GM19395 (cell line): ENCODE measurements around the gene GIMAP2.
"Not testable (repeated sequence)": the region's sequence is repeated elsewhere in the genome, so short reads cannot be mapped to it uniquely, and the experiment has no call there.

Experiments used
- ATAC-seq: cut with Tn5 transposase; IDR thresholded peaks from one replicate; pipeline ENCODE4 v1.9.1; 2021; ENCODE audit warnings: mild to moderate bottlenecking, moderate library complexity; ENCODE audit not compliant: unreplicated experiment

GIMAP2 gene

DNA sequence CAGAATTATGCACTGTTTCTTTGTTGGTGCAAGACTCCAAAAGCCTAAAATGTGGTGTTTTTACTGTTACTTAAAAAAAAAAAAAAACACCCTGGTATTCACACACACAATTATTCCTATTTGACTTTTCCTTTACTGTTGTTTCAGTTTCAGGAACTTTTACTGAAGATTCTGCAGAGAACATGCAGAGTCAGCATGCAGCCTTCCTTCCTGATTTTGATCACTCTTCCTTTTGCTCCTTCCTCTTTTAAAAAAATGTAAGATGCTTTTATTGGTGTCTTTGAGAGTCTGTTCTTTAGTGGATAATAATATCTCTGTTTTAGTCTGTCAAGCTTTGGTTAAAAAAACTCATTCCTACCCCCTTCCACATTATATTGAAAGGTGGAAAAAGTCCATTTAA, 9.2 kb upstream of the GIMAP2 start:
- ATAC-seq: not testable (repeated sequence)

DNA sequence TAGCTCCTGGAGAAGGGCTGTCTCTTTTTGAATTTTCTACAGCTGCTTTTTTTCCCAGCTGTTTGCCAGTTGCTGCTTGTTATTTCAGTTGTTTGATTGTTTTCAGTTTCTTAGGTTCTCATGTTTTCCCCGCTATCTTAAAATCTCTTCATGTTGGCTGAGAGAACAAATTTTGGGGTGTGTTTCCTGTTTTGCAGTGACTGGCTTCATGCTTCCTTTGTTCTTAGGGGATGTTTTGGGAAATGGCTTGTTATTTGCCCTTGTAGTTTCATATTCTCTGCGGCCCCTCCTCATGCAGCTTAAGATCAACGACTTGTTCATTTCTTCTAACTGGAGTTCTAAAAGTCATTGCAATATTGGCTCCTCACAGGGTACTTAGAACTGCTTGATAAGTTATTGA, 8.7 kb upstream of the GIMAP2 start:
- not testable (repeated sequence) for ATAC-seq

DNA sequence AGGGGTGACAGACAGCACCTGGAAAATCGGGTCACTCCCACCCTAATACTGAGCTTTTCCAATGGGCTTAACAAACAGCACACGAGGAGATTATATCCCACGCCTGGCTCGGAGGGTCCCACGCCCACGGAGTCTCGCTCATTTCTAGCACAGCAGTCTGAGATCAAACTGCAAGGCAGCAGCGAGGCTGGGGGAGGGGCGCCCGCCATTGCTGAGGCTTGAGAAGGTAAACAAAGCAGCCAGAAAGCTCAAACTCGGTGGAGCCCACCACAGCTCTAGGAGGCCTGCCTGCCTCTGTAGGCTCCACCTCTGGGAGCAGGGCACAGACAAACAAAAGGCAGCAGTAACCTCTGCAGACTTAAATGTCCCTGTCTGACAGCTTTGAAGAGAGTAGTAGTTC, 6.9 kb upstream of the GIMAP2 start:
- not testable (repeated sequence) for ATAC-seq

DNA sequence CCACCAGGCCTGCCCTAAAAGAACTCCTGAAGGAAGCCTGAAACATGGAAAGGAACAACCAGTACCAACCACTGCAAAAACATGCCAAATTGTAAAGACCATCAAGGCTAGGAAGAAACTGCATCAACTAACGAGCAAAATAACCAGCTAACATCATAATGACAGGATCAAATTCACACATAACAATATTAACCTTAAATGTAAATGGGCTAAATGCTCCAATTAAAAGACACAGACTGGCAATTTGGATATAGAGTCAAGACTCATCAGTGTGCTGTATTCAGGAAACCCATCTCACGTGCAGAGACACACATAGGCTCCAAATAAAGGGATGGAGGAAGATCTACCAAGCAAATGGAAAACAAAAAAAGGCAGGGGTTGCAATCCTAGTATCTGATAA, 5.1 kb upstream of the GIMAP2 start:
- not testable (repeated sequence) for ATAC-seq

DNA sequence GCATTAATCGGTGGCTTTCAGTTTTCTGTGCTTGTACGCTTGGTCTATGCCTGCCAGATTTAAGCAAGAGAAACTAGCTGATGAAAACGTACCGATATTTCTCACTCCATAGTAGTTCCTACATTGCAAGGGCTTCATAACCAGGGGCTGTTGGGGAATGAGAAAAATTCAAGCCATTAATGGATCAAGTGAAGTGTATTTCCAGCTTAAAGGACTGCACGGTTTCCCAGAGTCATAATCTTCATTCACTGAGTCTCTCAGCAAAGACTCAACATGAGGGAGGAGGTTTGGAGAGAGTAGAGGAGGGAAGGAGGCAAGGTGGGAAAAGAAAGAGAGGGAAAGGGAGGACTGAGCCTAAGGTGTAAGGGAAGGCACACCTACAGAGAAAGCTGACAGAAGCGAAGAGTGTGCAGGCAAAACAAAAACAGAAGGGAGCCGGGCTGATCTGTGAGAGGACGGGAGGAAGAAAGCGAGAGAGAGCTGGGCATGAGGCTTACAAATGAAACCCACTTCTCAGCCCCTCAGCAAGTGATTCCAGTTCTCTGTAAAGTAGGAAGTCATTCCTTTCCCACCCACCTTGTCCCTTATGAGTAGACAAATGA, 625 bp downstream of the GIMAP2 start:
- peak; percentile 44 for ATAC-seq

DNA sequence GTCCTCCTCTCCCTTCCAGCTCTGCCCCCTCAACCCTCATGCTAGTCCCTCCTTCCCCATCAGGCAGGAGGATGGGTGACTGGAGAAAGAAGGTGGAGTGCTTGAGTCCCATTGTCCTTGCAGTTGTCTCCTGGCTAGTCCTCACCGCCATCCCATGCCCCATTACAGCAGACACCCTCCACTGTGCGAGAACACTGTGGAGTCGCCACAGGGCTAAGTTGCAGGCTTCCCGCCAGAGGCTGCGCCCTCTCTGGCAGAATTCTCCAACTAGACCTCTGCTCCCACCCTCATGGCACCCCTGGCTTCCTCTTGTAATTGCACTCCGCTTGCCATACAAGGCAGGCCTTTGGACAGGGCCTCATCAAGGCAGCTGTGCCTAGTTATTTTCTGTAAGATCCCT, 3.1 kb downstream of the GIMAP2 start:
- ATAC-seq: no peak

DNA sequence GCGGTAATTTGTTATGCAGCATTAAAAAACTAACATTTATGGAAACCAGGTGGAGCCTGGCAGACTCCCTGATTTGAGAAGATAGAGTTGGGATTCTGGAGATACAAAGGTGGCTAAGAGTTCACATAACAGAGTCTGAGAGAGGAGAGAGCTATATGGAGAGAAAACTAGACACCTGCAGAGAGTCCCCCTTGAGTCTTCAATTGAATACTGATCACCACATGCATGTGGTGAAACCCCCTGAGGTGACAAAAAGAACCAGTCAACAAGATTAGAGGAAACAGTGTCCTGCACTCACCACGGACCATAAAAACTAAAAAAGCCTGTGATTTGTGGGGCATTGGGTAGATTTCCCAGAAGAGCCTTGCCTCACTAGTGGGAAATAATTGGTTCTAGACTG, 10.1 kb downstream of the GIMAP2 start:
- ATAC-seq: no peak

DNA sequence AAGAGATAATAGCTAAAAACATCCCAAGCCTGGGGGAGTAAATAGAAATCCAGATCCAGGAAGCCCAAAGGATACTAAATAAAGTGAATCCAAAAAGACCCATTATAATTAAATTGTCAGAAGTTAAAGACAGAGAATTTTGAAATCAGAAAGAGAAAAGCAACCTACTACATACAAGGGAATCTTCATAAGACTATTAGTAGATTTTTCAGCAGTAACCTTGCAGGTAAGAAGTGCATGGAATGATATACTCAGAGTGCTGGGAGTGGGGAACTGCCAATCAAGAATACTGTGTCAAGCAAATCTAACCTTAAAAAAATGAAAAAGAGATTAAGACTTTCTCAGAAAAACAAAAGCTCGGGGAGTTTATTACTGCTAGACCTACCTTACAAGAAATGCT, 17.7 kb downstream of the GIMAP2 start:
- ATAC-seq: no peak

DNA sequence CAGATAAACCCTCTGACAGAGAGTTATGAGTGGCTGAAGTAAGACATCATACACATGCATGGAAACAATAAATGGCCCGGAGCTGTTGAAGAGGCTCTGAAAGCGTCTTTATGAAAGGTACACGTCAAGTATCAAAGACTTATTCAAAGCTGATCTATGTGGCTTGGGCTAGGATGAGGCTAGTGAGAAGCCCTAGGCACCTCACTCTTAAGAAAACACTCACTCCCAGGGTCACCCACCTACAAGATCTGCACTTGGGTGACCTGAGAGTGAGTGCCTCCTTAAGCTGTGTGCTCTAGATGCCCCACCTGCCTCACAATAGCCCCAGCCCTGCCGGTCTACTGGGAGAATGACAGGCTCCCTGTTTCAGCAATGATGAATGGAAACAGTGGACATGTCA, 29.8 kb downstream of the GIMAP2 start:
- no peak for ATAC-seq

DNA sequence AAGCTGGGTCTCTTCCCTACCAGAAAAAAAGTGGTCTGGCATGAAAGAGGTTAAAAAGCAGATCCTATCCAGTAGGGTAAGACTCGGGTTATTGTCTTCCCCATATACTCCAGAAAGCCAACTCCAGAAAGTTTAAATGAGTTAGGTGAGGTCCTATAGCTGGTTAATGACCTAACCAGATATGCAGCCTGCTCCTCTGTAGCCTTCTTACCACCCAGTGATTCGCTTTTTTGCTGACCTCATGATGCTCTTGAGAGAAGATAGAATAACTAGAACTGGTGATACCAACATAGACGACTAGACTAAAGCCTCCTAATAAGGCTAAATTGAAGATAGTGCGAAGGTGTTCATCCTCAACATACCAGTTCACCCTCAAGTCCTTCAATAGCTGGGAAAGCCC, 30.2 kb downstream of the GIMAP2 start:
- no peak for ATAC-seq

DNA sequence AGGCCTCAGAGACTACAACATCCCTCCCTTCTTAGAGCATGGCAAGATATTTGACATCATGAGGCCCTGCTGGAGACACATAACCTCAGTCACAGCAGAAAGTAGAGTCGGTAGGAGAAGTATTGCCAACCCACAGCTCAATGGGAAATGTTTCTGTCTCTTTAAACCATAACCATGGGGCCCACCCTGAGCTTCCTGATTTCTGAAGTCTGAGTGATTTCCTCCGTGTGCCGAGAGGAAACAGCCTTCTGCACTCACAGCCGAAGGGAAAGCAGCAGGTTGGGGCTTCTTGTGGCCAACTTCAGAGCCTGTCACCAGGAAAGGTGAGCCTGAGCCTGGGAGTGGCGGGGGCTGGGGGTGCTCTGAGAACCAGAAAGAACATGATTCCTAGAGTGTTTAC, 30.9 kb downstream of the GIMAP2 start, which contains the start of gene GIMAP1:
Gene GIMAP1 (plus strand): TSS at position 246 of the 400 bp plus-strand sequence. CDS start 2,435 bp downstream, outside the sequence.
- ATAC-seq: peak; percentile 58

DNA sequence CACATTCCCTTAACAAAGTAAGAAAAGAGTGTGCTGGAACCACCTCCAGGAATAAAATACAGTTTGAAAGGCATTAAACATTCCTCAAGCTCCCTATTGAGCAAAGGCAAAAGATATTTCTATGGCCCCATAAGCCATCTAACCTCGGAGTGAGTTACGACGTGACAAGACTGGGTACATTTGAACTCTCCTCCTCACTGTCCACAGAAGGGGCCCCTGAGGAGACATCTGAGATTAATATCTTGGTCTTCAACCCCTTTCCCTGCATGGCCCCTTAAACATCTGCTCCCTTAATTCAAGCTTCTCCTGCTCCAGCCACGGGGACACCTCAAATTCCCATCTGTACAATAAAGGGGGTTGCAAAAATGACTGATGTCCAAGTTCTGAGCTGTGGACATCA, 31.4 kb downstream of the GIMAP2 start:
- no peak for ATAC-seq

DNA sequence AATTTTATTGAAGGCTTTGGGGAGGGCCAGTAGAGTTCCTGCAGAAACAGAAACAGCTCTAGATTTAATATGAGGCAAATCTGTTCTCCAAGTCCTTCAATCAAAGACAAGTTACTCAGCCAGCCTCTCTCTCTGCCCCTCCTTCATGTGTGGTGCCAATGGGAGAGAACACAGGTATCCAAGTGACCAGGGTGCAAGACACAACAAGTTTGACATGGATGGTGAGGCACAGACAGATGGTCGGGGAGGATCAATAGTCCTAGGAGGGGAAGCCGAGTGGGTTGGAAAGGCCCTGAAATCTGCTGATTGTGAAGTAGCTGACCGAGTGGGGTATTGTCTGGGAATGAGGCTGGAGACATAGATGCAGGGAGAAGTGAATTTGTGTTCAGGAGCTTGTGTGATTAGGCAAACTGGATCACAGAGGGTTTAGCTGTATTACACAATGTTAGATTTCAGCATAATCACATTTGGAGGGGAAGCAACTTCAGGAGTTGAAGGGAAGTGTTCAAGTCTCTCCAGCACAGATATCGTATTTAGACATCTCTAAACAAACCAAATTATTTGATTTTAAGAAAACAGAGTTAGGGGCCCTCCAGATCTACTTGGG, 32.4 kb downstream of the GIMAP2 start:
- no peak for ATAC-seq

DNA sequence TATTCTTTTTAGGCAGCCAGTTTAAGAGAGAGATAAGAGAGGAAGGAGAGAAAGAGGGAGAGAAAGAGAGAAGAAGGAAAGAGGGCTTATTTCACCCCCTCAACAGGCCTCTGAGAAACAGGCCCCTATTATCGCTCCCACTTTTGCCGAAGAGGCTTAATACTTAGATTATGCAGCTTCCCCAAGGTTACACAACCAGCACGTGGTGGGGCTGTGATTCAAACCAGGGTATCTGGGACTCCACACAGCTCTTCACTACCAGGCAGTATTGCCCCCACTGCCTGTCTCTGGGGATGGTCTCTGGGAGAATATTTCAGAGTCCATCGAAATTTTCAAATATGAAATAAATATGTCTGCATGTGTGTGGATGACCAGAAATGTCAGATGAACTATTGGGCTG, 33.9 kb downstream of the GIMAP2 start:
- ATAC-seq: no peak

DNA sequence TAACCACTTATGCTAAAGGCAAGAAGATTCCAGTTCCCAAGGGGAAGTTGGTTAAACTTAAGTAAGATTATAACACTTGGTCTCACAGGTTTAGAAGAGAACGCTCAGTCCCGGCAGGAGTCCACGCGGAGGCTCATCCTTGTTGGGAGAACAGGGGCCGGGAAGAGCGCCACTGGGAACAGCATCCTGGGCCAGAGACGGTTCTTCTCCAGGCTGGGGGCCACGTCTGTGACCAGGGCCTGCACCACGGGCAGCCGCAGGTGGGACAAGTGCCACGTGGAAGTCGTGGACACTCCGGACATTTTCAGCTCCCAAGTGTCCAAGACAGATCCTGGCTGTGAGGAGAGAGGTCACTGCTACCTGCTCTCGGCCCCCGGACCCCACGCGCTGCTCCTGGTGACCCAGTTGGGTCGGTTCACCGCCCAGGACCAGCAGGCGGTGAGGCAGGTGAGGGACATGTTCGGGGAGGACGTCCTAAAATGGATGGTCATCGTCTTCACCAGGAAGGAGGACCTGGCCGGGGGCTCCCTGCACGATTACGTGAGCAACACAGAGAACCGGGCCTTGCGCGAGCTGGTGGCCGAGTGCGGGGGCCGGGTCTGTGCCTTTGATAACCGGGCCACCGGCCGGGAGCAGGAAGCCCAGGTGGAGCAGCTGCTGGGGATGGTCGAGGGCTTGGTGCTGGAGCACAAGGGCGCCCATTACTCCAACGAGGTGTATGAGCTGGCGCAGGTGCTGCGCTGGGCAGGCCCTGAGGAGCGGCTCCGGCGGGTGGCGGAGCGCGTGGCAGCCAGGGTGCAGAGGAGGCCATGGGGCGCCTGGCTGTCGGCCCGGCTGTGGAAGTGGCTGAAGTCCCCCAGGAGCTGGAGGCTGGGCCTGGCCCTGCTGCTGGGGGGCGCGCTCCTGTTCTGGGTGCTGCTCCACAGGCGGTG, 34.7 kb downstream of the GIMAP2 start:
- ATAC-seq: no peak

DNA sequence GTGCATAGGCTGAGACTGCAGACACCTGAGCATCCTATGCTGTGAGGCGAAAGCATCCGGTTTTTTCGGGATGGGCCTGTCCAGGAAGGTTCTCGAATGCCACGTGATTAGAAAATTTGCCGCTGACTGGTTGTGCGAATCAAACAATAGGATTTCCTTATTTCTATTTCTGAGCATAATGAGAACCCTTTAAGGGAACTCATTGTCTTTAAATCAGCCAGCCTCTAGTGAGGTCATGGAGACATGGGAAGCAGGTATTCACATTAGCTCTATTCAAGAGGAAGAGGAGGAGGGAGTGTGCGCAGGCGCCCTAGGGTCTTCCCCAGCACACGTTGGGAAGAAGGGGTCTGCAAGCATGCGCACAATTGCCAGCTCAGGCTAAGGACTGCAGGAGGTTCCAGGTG, 36.5 kb downstream of the GIMAP2 start:
- no peak for ATAC-seq

DNA sequence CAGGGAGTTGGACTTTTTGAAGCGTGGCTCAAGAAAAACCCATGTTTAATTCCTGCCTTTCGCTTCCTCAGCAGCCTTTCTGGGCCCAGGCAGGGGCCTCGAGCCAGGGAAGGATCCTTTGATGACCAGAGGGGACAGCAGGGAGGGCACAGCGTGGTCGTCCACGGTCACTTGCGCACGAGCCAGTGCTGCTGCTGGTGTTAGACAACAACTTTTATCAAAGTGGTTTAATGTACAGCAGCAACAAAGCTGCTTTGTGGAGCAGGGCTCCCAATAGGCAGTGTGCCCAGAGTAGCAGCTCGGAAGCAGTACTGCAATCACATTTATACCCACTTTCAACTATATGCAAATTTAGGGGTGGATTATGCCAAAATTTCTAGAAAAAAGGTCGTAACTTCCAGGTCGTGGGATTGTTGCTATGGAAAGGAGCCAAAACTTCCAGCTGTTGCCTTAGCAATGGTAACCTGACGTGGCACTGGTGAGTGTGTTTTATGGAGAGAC, 37.0 kb downstream of the GIMAP2 start:
- no peak for ATAC-seq

DNA sequence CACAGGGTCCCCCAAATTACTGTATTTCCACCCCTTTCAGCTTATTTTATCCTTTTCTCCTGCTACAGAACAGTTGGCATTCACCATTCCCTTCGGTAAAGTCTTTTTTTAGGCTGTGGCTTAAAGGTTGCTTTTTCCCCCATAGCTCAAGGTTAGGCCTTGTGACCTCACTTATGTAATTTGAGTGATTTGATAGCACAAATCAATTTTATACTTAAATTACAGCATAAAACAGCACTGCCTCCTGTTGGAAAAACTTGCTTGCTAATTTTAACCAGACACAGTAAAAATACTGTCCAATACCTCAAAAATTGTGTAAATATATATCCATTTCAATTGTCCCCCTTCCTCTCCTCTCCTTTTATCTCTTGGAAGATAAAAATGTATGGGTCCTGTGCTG, 38.0 kb downstream of the GIMAP2 start:
- no peak for ATAC-seq

DNA sequence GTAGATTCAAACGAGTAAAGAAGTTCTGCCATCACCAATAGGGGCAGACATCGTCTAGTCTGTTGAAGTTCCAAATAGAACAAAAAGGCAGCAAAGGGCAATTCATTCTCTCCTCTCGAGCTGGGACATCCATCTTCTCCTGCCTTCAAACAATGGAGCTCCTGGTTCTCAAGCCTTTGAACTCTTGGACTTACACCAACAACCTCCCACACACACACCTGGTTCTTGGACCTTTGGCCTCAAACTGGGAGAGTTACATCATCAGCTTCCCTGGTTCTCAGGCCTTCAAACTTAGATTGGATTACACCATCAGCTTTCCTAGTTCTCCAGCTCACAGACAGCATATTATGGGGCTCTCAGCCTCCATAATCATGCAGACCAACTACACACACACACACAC, 41.9 kb downstream of the GIMAP2 start:
- no peak for ATAC-seq

DNA sequence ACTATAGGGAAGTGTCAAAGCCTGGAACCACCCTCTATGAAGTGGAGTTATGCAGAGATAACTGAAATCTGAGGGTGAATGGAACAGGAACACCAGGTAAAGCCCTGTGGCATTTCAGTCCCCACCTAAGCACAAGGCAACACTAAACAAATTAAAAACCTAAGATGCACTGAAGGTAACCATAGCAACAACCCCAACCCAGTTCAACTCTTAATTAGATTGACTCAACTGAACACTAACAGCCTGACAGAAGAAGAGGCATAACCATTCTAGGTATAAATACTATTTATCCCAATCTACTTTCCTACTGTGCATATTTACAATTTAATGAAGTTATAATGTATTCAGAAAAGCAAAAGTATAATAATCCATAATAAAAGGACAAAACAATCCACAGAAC, 42.5 kb downstream of the GIMAP2 start:
- ATAC-seq: no peak

DNA sequence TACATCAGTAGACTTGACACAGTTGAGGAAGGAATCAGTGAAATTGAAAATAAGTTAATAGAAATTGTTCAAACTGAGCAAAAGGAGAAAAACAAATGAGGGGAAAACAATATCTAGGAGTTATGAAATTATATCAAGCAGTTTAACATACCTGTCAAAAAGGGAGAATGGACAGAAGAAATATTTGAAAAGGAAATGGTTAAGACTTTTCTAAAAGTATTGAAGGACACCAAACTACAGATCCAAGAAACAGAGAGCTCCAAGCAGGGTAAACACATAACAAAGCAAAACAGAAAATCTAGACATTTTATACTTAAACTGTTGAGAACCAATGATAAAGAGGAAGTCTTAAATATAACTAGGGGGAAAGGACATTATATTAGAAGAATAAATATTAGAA, 43.1 kb downstream of the GIMAP2 start:
- ATAC-seq: no peak

DNA sequence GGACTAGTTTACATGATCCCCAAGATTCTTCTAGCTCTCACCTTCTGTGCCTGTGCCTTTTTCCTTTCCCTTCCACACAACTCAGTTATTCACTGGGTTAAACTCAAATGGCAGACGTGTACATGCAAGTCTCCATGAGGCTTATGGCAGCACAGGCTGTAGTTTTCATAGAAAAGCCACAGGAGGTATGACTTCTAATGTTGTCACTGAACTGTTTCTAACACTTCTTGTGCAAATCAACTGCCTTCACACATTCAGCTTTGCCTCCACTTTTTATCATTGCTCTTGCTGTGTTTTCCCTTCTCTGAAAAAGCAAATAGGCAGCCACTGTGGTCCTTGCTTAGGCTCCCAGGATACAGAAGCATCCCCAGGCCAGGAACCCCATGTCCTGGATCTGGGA, 46.4 kb downstream of the GIMAP2 start:
- ATAC-seq: no peak
